K562 (cell line): ENCODE measurements around the gene ARL3. TPM values are rescaled to one million over a fixed set of nuclear protein-coding genes. Genes with fewer than 3 reads are reported as not detected.

Source experiments
- ADNP ChIP-seq: fragments of 200-800 bp; sonication (Bioruptor generic); IDR thresholded peaks from 2 replicates; pipeline ENCODE4 v1.6.1; 2016; ENCODE audit warnings: missing genetic modification characterization, missing compliant biosample characterization
- CTCF ChIP-seq, 3 experiments: IDR thresholded peaks in 2 of 3; conservative IDR thresholded peaks in 1 of 3; 2 replicates each; pipeline ENCODE4 v1.5.1; 2011 to 2012; ENCODE audit warnings: low read length in 3 of 3, mild to moderate bottlenecking in 3 of 3, control low read depth in 2 of 3, improper control_type of control experiment in 1 of 3, inconsistent platforms in 1 of 3, low read depth in 1 of 3, mixed read lengths in 1 of 3, moderate library complexity in 1 of 3; ENCODE audit not compliant: insufficient read depth in 2 of 3
- EP400 ChIP-seq: fragments of 450-650 bp; IDR thresholded peaks from 2 replicates; pipeline ENCODE4 v1.6.1; 2017; ENCODE audit warnings: antibody characterized with exemption, mild to moderate bottlenecking, moderate library complexity
- MCM2 ChIP-seq: fragments of 450-650 bp; IDR thresholded peaks from 2 replicates; pipeline ENCODE4 v1.6.1; 2017; ENCODE audit warnings: low read depth, mild to moderate bottlenecking
- MCM3 ChIP-seq: fragments of 450-650 bp; IDR thresholded peaks from 2 replicates; pipeline ENCODE4 v1.6.1; 2016
- MEIS2 ChIP-seq: fragments of 450-650 bp; IDR thresholded peaks from 2 replicates; pipeline ENCODE4 v1.6.1; 2014; ENCODE audit warnings: mild to moderate bottlenecking; ENCODE audit not compliant: partially characterized antibody
- MTA2 ChIP-seq: fragments of 450-650 bp; IDR thresholded peaks from 2 replicates; pipeline ENCODE4 v1.6.1; 2016; ENCODE audit warnings: low read depth
- NBN ChIP-seq: fragments of 450-650 bp; IDR thresholded peaks from 2 replicates; pipeline ENCODE4 v1.6.1; 2016; ENCODE audit warnings: low read depth, mild to moderate bottlenecking
- NELFE ChIP-seq: IDR thresholded peaks from 2 replicates; pipeline ENCODE4 v1.6.1; 2011; ENCODE audit warnings: mild to moderate bottlenecking; ENCODE audit not compliant: insufficient read depth, insufficient read length
- NR3C1 ChIP-seq: sonication (generic); formaldehyde crosslinking; IDR thresholded peaks from 2 replicates; pipeline ENCODE4 v1.8.1; 2022; ENCODE audit warnings: missing genetic modification reagents
- RB1 ChIP-seq: fragments of 450-650 bp; IDR thresholded peaks from 2 replicates; pipeline ENCODE4 v1.6.1; 2017; ENCODE audit warnings: low read depth, mild to moderate bottlenecking
- SOX6 ChIP-seq: fragments of 450-650 bp; IDR thresholded peaks from 2 replicates; pipeline ENCODE4 v1.6.1; 2014; ENCODE audit warnings: mild to moderate bottlenecking
- SPI1 ChIP-seq: IDR thresholded peaks from 2 replicates; pipeline ENCODE4 v1.6.1; 2011; ENCODE audit warnings: low read depth, low read length, control low read depth, borderline replicate concordance
- SRSF9 ChIP-seq: fragments of 200-400 bp; formaldehyde crosslinking; IDR thresholded peaks from 2 replicates; pipeline ENCODE4 v1.6.1; 2017; ENCODE audit warnings: low read depth, low read length, borderline replicate concordance
- TBL1XR1 ChIP-seq, 2 experiments: IDR thresholded peaks; 2 replicates each; pipeline ENCODE4 v1.6.1; 2012; ENCODE audit warnings: improper control_type of control experiment in 2 of 2, low read length in 2 of 2, mild to moderate bottlenecking in 1 of 2
- TCF15 ChIP-seq: fragments of 250-450 bp; sonication (Bioruptor Pico); IDR thresholded peaks from 2 replicates; pipeline ENCODE4 v1.8.0; 2022; ENCODE audit warnings: moderate library complexity, mild to moderate bottlenecking, inconsistent platforms
- TFAP4 ChIP-seq: sonication (generic); formaldehyde crosslinking; IDR thresholded peaks from 2 replicates; pipeline ENCODE4 v1.8.0; 2022; ENCODE audit warnings: missing genetic modification reagents, mild to moderate bottlenecking, moderate library complexity, borderline replicate concordance
- TSHZ1 ChIP-seq: fragments of 250-450 bp; sonication (Bioruptor Pico); IDR thresholded peaks from 2 replicates; pipeline ENCODE4 v1.4.0; 2020; ENCODE audit warnings: mild to moderate bottlenecking, moderate library complexity
- ZBTB33 ChIP-seq: sonication (generic); formaldehyde crosslinking; IDR thresholded peaks from 2 replicates; pipeline ENCODE4 v1.8.1; 2023; ENCODE audit warnings: mild to moderate bottlenecking, missing genetic modification reagents
- ZC3H8 ChIP-seq: fragments of 450-650 bp; IDR thresholded peaks from 2 replicates; pipeline ENCODE4 v1.6.1; 2017
- ZNF165 ChIP-seq: fragments of 250-450 bp; sonication (Bioruptor Pico); IDR thresholded peaks from 2 replicates; pipeline ENCODE4 v1.4.0; 2020; ENCODE audit warnings: borderline replicate concordance
- ZNF444 ChIP-seq: fragments of 250-450 bp; sonication (Bioruptor Pico); IDR thresholded peaks from 2 replicates; pipeline ENCODE4 v1.4.0; 2020; ENCODE audit warnings: mild to moderate bottlenecking, moderate library complexity
- polyA plus RNA-seq, 8 experiments: library from polyadenylated mRNA; depleted of rRNA in 4 of 8; stranded (reverse) in 5 of 8; unstranded in 3 of 8; fragments of >200 nt; fragmentation: Nextera tagmentation in 2 of 8; fragmentation: Illumina TruSeq in 1 of 8; extraction: Ambion mirVana in 2 of 8; extraction: Trizol in 1 of 8; gene quantifications; 2 replicates each; pipeline versions ENCODE4 v1.2.1 to v1.2.3, GENCODE V29; 2011 to 2014; ENCODE audit warnings: inconsistent platforms in 1 of 8, missing spikeins in 1 of 8
- total RNA-seq, 7 experiments: library from RNA; depleted of rRNA in 6 of 7; stranded (reverse); fragments of >200 nt in 6 of 7; fragmentation: Illumina TruSeq in 2 of 7; extraction: Trizol in 2 of 7; gene quantifications; 2 replicates each; pipeline versions ENCODE4 v1.2.1 to v1.2.3, GENCODE V29; 2011 to 2021; ENCODE audit warnings: low replicate concordance in 1 of 7

Gene ARL3
- total and polyA plus RNA-seq, 9 of the 15 experiments (the other 6 are each of a cell fraction or from before 2014, with no cell fraction given): 2.9 to 8.9 (median 4.8) TPM

- no peak for TF ChIP-seq TFAP4 (CRISPR knock-in tag)
- TF ChIP-seq MCM3: no peak
- TF ChIP-seq SRSF9: no peak
- TF ChIP-seq RB1: no peak
- no peak for TF ChIP-seq TSHZ1
- TF ChIP-seq ZNF165 (CRISPR knock-in tag): no peak
- TF ChIP-seq EP400: no peak
- no peak for TF ChIP-seq NR3C1 (CRISPR knock-in tag)
- TF ChIP-seq NBN: 0 out of 2 replicates have a peak, but pooled peaks have one; percentile 26
- no peak for TF ChIP-seq TCF15 (CRISPR knock-in tag)
- no peak for TF ChIP-seq ADNP (tag)
- no peak for TF ChIP-seq NELFE
- no peak for TF ChIP-seq ZC3H8
- TF ChIP-seq CTCF (IDR thresholded peaks at IDR 0.05 in 2 of 3, conservative IDR thresholded peaks at IDR 0.05 in 1 of 3; ENCODE audit: insufficient read depth in 2 of 3, low read depth in 1 of 3, low read length in 3 of 3): no peak
- TF ChIP-seq ZNF444: no peak
- TF ChIP-seq MTA2: no peak
- peak; percentile 51; the same call in 1 of the 2 replicates for TF ChIP-seq SPI1
- 0 out of 4 replicates have a peak, but pooled peaks of 1 of the 2 experiments have one; percentile 29 for TF ChIP-seq TBL1XR1 (IDR thresholded peaks at IDR 0.05; ENCODE audit: low read length in 2 of 2)
- peak; percentile 46 for TF ChIP-seq MEIS2
- TF ChIP-seq SOX6: 0 out of 2 replicates have a peak, but pooled peaks have one; percentile 2
- no peak for TF ChIP-seq MCM2
- no peak for TF ChIP-seq ZBTB33 (CRISPR knock-in tag)
Measured at GRCh38 chr10:102738692-102739121, 24.5 kb upstream of the ARL3 start (continued).
